CD4-positive, alpha-beta T cell treated with Interleukin-4 for 4 hours (primary cell): ENCODE results near the gene TBXAS1.

Experiments used
- DNase-seq: peaks from one replicate; pipeline ENCODE4 v3.0.0-alpha.2; 2020

The TBXAS1 gene

GRCh38 chr7:139953229-139953628 lies 124.2 kb downstream of the TBXAS1 start:
- no peak for DNase-seq

- no peak for DNase-seq
Measured at GRCh38 chr7:139955109-139955820, 126.2 kb downstream of the TBXAS1 start.

DNA sequence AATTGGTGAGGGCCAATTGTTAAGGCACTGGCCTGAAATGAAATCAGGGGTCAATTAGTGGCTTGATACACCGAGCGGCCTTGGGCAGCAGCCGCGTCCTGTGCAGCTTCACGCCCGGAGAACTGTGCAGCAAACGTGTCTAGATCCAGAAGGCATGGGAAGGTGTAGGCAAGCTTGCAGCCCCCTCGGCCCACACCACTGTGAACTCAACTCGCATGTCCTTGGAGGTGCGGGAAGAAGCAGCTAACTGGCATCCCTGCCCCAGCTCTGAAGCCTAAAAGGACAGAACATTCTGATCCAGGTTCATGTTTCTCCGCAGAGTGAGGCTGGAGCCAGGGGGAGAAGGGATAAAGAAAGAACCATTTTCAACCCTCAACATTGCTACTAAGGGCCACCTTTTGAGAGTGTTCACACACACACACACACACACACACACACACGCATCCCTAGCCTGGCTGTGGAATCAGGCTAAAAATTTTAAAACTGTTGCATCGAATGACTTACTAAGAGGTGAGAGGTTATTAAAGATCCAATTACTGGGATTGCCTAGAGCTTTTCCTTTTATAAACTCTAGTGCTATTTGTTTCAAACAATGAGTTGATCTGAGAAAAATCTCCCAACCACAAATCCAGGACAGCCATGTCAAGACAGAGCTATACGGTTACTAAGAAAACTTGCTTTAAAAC lies 129.7 kb downstream of the TBXAS1 start:
- no peak for DNase-seq

- no peak for DNase-seq
Measured at GRCh38 chr7:139959285-139959628, 130.2 kb downstream of the TBXAS1 start.

DNA sequence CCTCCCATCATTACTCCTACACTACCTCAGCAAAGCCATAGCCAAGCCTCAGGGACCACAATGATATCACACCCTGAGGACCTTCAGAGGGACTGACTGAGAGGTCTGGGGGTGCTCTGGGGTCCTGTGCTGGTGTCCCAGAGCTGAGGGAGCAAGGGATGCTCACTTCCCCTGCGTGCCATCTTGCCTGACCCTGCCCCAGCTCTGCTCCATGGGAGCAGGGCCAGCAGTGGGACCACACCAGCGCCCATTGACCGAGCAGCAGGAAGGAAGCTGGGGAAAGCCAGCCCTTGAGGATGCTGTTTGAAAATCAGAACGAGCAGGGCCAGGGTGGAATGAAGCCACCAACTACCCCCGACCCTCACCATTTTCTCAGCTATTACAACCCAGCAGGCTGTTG lies 130.7 kb downstream of the TBXAS1 start:
- no peak for DNase-seq

- no peak for DNase-seq
Measured at GRCh38 chr7:139960157-139960556, 131.1 kb downstream of the TBXAS1 start.

DNA sequence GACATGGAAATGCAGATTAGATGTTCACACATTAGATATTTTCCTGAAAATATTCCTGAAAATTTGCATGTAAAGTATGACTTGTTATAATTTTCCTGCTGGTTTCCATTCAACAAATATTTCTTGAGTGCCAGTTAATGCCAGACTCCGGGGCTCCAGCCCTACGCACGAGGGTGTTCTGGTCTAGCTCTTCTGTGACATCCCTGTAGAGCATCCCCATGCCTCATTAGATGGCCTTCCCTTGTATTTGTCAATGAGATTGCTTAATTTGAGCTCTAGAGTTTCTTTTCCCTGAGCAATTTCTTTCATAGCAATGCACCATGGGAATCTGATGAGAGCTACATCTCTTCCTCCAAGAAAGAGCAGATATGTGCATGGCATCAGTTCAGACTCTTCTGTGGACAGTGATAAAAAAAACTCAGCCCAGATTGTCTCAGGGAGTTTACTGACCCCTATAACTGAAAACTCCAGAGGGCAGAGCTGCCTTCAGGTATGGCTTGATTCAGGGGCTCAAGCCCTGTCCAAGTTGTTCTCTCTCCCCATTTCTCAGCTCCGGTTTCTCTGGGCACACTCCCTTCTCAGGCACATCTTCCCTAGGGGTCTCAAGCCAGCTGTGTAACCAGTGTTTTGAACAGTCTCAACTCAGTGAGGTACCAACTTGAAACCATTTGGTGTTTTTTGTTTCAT lies 137.0 kb downstream of the TBXAS1 start:
- no peak for DNase-seq

DNA sequence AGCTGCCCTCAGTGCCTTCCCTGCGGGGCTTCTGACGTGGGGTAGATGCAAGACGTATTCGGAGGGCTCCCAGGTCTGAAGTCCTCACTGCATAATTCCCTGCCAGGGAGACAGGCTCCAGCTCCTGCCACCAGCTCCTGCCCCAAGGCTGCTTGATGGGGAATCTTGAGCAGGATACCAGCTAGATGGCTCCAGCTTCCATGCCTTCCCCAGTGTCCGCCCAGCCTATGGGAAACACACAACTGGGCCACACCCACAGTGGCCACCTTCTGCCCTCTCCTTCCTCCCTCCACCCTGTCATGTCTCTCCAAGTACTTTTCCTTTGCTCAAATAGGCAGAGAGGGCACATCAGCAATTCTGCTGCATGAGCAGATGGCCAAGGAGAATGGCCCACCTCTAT lies 137.9 kb downstream of the TBXAS1 start:
- DNase-seq = no peak

DNA sequence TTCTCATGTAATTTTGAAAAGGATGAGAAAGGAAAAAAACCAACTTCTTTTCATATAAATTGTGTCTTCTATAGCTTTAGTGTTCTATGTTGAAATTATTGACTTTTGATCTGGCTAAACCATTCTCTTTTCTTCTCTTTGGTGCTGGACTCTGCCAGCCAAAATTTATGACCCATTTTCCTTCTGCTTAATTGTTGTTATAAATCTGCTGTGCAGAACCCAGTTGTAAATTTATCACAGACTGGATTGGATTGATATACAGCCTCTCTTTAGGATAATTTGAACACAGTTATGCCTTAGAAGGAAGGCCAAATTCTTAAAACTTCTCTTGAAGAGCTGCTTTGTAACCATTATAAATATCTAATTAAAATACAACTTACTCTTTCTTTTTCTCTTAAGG lies 139.9 kb downstream of the TBXAS1 start:
- no peak for DNase-seq

GRCh38 chr7:139972029-139972428 lies 143.0 kb downstream of the TBXAS1 start:
- DNase-seq = no peak

DNA sequence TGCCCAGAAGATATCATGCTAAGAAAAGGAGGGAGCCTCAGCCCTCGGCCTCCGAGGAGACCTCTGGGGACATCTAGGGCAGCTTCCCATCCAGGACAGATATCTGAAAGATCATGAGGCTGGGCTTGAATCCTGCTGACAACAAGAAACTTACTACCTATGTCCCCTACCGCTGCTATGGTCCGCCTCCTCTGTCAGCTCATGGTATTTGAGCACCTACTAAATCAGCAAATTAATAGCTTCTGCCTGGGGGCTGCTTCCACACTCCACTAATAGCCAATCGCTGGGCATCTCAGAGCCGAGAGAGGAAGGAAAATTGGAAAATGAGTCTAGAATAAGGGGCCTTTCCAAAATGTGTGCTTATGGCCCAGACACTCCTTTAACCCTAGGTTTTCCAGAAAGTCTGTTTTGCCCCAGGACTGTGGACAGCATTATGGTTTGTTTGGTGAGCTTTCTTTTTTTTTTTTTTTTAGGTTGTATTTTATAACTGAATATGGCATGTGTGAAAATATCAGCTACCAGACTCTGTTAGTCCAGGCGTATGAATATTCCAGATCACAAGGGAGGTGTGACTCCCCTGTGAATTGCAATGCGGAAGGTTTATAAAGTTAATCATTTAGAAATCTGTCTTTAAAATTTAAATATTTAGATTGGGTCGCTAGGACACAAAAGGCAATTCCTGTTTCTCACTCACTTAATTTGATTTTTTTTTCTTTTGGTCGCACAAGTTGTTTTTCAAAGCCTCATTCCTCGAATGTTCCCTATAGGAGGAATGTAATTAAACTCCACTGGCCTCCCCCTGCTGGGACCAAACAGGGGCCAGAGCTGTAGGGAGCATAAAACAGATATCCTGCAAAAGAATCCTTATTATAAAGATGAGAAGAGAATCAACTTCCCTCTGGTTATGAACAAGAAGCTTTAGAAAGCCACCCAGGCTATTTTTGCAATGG lies 144.3 kb downstream of the TBXAS1 start:
- DNase-seq = no peak

DNA sequence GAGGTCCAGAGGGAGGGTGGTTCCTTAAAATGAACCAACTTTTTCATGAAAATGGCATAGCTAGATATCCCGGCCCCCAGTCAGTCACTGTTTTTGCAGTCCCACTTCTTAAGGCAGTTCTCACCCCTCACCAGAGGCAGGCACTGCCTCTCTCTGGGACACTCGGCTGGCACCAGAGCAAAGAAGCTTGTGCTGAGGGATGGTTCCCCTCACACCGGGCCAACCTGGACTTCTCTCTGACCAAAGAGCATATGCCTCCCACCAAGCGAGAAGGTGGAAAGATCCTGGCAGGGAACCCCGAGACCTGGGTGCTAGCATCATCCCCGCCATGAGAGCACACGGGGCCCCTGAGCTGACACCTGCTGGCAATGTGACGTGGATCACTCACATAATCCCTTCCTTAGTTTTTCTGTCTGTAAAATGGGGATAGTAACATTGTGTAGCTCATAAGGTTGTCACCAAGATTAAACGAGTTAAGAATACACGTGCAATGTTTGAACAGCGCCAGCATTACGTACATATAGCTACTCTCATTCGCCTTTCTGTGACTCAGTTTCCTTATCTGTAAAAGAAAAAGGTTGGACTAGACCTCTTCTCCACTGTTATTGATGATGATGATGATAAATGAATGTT lies 145.2 kb downstream of the TBXAS1 start:
- no peak for DNase-seq

GRCh38 chr7:139976055-139976837 lies 147.2 kb downstream of the TBXAS1 start:
- no peak for DNase-seq

- no peak for DNase-seq
Measured at GRCh38 chr7:139976838-139977656, 148.0 kb downstream of the TBXAS1 start.

DNA sequence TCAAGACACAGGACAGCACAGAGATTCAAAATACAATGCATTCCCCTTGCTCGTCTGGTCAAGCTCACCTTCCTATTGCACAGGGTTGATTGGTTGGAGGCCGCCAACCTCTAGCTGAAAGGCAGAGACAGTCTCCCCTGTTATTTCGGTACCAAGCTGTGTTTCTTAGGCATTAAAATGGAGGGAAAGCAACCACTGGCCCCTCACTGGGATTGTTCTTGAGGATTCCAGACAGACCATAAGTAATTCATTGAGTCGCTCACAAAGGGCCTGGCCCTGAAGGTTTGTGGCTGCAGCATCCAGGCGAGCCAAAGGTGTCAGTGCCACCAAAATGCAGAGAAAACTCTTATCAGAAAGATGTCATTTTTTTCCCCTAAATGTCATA lies 152.4 kb downstream of the TBXAS1 start:
- DNase-seq = no peak

DNA sequence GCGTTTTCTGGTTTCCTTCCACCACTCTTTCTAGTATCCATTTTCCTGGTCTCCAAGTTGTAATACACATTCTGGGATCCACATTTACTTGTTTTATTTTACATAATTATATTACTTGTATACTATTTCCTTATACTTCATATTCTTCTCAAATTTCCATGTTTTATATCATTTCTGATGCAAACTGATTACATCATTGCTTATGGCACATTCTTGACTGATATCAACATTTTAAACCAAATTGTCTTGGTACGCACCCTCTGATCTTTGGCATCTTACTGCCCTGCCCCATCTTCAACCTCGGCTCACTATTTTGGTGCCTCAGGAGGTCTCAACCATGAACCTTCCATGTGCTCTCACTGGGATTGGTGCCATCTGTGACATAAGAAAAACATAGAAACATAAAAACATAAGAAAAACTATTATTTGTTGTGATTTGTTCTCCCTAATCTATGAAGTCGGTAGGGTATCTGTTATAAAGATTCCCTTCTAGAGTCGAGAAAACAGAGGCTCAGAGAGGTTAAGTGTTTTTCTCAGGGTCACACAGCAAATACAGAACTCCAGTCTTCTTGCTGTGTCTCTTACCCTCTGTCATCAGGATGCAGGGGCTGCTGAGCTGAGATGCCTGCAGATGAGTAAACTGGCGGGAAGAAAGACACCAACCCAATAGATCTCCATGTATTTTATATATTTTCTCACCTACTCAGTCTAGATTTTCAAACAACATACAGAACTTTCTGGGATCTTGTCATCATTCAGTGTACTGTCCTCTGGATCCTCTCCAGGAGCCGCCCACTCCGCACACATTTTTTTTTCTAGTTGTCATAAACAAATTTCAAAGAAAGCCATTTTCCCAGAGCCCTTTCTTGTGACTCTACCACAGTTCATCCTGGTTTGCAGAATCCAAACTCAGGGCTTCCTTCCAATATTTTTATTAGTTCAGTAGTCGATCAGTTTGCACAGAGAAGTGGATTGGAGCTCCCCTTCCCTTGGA lies 154.2 kb downstream of the TBXAS1 start:
- DNase-seq = no peak

- DNase-seq = no peak
Measured at GRCh38 chr7:139984642-139985539, 155.8 kb downstream of the TBXAS1 start.

DNA sequence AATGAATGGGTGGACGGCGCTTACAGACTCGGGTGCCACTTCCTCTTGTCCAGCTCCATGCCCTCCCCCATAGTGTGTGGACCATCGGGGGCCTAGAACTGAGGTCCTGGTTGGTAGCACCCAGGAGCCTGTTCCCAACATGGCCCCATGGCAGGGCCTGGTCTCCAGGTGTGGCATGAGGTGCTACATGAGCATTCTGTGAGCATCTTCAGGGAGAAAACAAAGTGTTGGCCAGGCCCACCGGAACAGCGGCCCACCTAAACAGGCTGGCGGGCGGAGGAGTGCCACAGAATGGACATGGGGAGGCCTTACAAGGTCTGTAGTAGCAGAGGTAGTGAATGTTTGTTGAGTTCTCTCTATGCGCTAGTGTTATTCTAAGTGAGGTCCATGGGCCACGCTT lies 156.7 kb downstream of the TBXAS1 start:
- DNase-seq = no peak
